Measurements from ENCODE around the gene IDI1. TPM values are rescaled to one million over a fixed set of nuclear protein-coding genes. Genes with fewer than 3 reads are reported as not detected.

The IDI1 gene
- total RNA-seq, 2 experiments from 2014 or later, result 244 to 250 TPM

GRCh38 chr10:1056326-1057105 is 7.6 kb upstream of the IDI1 start, which contains the start of gene WDR37:
WDR37 (plus strand) TSS chr10:1056385; CDS start chr10:1072156, 15,771 bp downstream.
- intact Hi-C loops (cut with DNase I, micrococcal nuclease), result loop anchor here (1.0 to 2.0 kb wide), 3 partner anchors 7 to 125 kb away; partner anchors contain the start of genes GTPBP4 (in 1 of the 2), IDI1 (in 1 of the 2) and LARP4B (in 1 of the 2)
- no peaks in the 10 kb centered on the region for H3K9me3 ChIP-seq (ENCODE audit: control insufficient read depth in 1 of 2, insufficient read depth in 1 of 2, low read length in 2 of 2)
- DNase-seq (peak; percentile 77 to 93 (median 86)), ATAC-seq (ENCODE audit: poor library complexity) (peak; percentile 89)
- peaks cover 48% of the 10 kb centered on the region for H3K4me1 ChIP-seq (ENCODE audit: insufficient read depth, low read length)
- Mint-ChIP-seq H3K4me1 (ENCODE audit: low read depth) (peaks cover 91% of the 10 kb centered on the region), H3K36me3 (ENCODE audit: low read depth) (peaks cover 70% of the 10 kb centered on the region), H3K9me3 (no peaks in the 10 kb centered on the region), H3K27me3 (no peaks in the 10 kb centered on the region), H3K27ac (peak within 1 kb of the TSS; percentile 98), H3K4me3 (peak within 1 kb of the TSS; percentile 98)
- no peaks in the 10 kb centered on the region for H3K27me3 ChIP-seq (ENCODE audit: control insufficient read depth in 1 of 2, insufficient read depth in 2 of 2, low read length in 2 of 2)
- ChIA-PET POLR2A (interaction anchor here (1.0 to 1.8 kb wide), 5 partner anchors 9 to 125 kb away, joined by 3 to 5 read pairs (median 4); partner anchors contain the start of genes GTPBP4 and LARP4B), CTCF (interaction anchor here (1.1 to 1.2 kb wide), 2 partner anchors 54 to 68 kb away, joined by 3 to 4 read pairs; partner anchors contain the start of gene GTPBP4)
- TF ChIP-seq, protein P1, sequence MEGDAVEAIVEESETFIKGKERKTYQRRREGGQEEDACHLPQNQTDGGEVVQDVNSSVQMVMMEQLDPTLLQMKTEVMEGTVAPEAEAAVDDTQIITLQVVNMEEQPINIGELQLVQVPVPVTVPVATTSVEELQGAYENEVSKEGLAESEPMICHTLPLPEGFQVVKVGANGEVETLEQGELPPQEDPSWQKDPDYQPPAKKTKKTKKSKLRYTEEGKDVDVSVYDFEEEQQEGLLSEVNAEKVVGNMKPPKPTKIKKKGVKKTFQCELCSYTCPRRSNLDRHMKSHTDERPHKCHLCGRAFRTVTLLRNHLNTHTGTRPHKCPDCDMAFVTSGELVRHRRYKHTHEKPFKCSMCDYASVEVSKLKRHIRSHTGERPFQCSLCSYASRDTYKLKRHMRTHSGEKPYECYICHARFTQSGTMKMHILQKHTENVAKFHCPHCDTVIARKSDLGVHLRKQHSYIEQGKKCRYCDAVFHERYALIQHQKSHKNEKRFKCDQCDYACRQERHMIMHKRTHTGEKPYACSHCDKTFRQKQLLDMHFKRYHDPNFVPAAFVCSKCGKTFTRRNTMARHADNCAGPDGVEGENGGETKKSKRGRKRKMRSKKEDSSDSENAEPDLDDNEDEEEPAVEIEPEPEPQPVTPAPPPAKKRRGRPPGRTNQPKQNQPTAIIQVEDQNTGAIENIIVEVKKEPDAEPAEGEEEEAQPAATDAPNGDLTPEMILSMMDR (IDR thresholded peaks at IDR 0.05), result no peak
- peaks cover 21% of the 10 kb centered on the region for H3K36me3 ChIP-seq (ENCODE audit: insufficient read depth, low read length)
- peak within 1 kb of the TSS; percentile 69 to 83 for H3K27ac ChIP-seq (ENCODE audit: low read depth in 1 of 2, low read length in 2 of 2)
- peak within 1 kb of the TSS; percentile 98 for H3K4me3 ChIP-seq (ENCODE audit: low read length)

DNA sequence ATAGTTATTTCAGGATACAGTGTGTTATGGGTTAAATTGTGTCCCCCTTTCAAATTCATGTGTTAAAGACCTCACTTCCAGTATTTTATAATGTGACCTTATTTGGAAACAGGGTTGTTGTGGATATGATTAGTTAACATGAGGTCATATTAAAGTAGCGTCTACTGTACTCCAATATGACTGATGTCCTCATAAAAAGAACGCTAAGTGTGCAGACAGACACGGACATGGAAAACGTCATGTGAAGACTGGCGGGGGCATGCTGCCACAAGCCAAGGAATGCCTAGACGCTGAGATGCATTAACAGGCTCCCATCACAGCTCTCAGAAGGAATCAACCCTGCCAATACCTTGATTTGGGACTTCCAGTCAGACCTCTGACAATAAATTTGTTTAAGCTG is 5.8 kb upstream of the IDI1 start:
- Histone ChIP-seq H3K4me1 (ENCODE audit: insufficient read depth, low read length) (peaks cover 47% of the 10 kb centered on the region), H3K4me3 (ENCODE audit: low read length) (no peak overlapping the region), H3K27ac (ENCODE audit: low read depth in 1 of 2, low read length in 2 of 2) (no peak overlapping the region), H3K36me3 (ENCODE audit: insufficient read depth, low read length) (peaks cover 24% of the 10 kb centered on the region), H3K27me3 (ENCODE audit: control insufficient read depth in 1 of 2, insufficient read depth in 2 of 2, low read length in 2 of 2) (no peaks in the 10 kb centered on the region), H3K9me3 (ENCODE audit: control insufficient read depth in 1 of 2, insufficient read depth in 1 of 2, low read length in 2 of 2) (no peaks in the 10 kb centered on the region)
- ChIA-PET CTCF (interaction anchor here (0.6 kb wide), 1 partner anchor 27 kb away, joined by 3 read pairs; no protein-coding TSS in a partner anchor), POLR2A (no interaction called here)
- DNase-seq, result no peak
- ATAC-seq (ENCODE audit: poor library complexity), result no peak
- TF ChIP-seq, protein P1 (IDR thresholded peaks at IDR 0.05), result no peak
- H3K9me3 Mint-ChIP-seq, result no peaks in the 10 kb centered on the region
- H3K4me1 Mint-ChIP-seq (ENCODE audit: low read depth), result peaks cover 91% of the 10 kb centered on the region
- H3K27ac Mint-ChIP-seq, result peak overlapping the region; percentile 98
- intact Hi-C loops (cut with DNase I, micrococcal nuclease), result no loop called here
- H3K27me3 Mint-ChIP-seq, result no peaks in the 10 kb centered on the region
- H3K36me3 Mint-ChIP-seq (ENCODE audit: low read depth), result peaks cover 78% of the 10 kb centered on the region
- H3K4me3 Mint-ChIP-seq, result peak overlapping the region; percentile 95

DNA sequence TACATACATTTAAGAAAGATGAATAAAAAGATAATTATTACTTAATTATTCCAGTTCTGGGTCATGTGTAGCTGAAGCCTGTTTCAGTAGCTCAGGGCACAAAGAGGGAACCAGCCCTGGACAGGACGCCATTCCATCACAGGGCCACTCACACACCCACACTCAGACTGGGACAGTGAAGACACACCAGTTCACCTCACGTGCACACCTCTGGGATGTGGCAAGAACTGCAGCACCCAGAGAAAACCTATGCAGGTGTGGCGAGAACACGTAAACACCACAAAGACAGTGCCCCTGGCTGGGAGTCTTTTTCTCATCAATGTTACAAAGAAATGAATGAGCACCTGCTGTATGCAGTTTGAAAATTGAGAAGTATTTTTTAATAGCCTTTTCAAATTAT is 1.6 kb upstream of the IDI1 start:
- H3K27ac Mint-ChIP-seq, result peak overlapping the region; percentile 98
- Histone ChIP-seq H3K27me3 (ENCODE audit: control insufficient read depth in 1 of 2, insufficient read depth in 2 of 2, low read length in 2 of 2) (no peaks in the 10 kb centered on the region), H3K4me3 (ENCODE audit: low read length) (no peak overlapping the region), H3K27ac (ENCODE audit: low read depth in 1 of 2, low read length in 2 of 2) (peak overlapping the region; percentile 96 to 100), H3K4me1 (ENCODE audit: insufficient read depth, low read length) (peaks cover 41% of the 10 kb centered on the region), H3K36me3 (ENCODE audit: insufficient read depth, low read length) (peaks cover 24% of the 10 kb centered on the region), H3K9me3 (ENCODE audit: control insufficient read depth in 1 of 2, insufficient read depth in 1 of 2, low read length in 2 of 2) (no peaks in the 10 kb centered on the region)
- DNase-seq, result peak in 10 of 14 experiments; percentile 17 to 81 (median 44)
- ChIA-PET CTCF (interaction anchor here (1.0 to 2.1 kb wide), 5 partner anchors 12 to 59 kb away, joined by 3 to 6 read pairs (median 4); no protein-coding TSS in a partner anchor), POLR2A (interaction anchor here (0.6 to 3.0 kb wide), 4 partner anchors 9 to 62 kb away, joined by 3 to 51 read pairs (median 12); partner anchors contain the start of gene GTPBP4)
- H3K27me3 Mint-ChIP-seq, result peaks cover 5% of the 10 kb centered on the region
- TF ChIP-seq, protein P1 (IDR thresholded peaks at IDR 0.05), result no peak
- H3K9me3 Mint-ChIP-seq, result no peaks in the 10 kb centered on the region
- peak; percentile 19 for ATAC-seq (ENCODE audit: poor library complexity)
- H3K36me3 Mint-ChIP-seq (ENCODE audit: low read depth), result peaks cover 71% of the 10 kb centered on the region
- H3K4me1 Mint-ChIP-seq (ENCODE audit: low read depth), result peaks cover 90% of the 10 kb centered on the region
- intact Hi-C loops (cut with DNase I, micrococcal nuclease), result loop anchor here in 1 of 2 experiments (1.0 kb wide), 1 partner anchor 24 kb away; no protein-coding TSS in a partner anchor
- peak overlapping the region; percentile 98 for H3K4me3 Mint-ChIP-seq

Measured in CD4-positive, alpha-beta T cell (primary cell).